IMR-90 (cell line): ENCODE results near the gene PLGRKT. TPM values are rescaled to one million over a fixed set of nuclear protein-coding genes. Genes with fewer than 3 reads are reported as not detected.
"Not testable (repeated sequence)": the region's sequence is repeated elsewhere in the genome, so short reads cannot be mapped to it uniquely, and the experiment has no call there.

Source experiments
- ATAC-seq: fragments of 200-7000 bp; cut with Tn5 transposase; 2 replicates; pipeline ENCODE4 v1.9.1; 2020; ENCODE audit warnings: low read depth, mild to moderate bottlenecking, moderate library complexity
- BruUV-seq: library from RNA; stranded (reverse); fragments of 400-500 nt; replicated peaks from 2 replicates; lab custom pipeline; 2021; lab: Mats Ljungman, UMichigan
- CTCF ChIA-PET: fragments of 300-600 bp; formaldehyde crosslinking; extraction: SDS; loops from one replicate; lab custom pipeline; 2021; ENCODE audit warnings: antibody characterized with exemption; lab: Yijun Ruan, JAX
- POLR2A ChIA-PET: fragments of 300-600 bp; sonication (Branson Sonifier 250); formaldehyde crosslinking; loops from one replicate; lab custom pipeline; 2022; ENCODE audit warnings: antibody characterized with exemption; ENCODE audit not compliant: unreplicated experiment; lab: Charles Lee
- DNase-seq: peaks from one replicate; pipeline ENCODE4 v3.0.0; 2013
- H2AFZ ChIP-seq: replicated peaks from 2 replicates; pipeline ENCODE3; 2013; ENCODE audit warnings: low read length, mild to moderate bottlenecking; ENCODE audit not compliant: poor library complexity
- H2AK5ac ChIP-seq: 2 replicates; pipeline ENCODE4 v1.6.1; 2013; ENCODE audit warnings: low read depth, low read length, inconsistent platforms
- H2AK9ac ChIP-seq: replicated peaks from 2 replicates; pipeline ENCODE3; 2013; ENCODE audit warnings: mild to moderate bottlenecking, low read depth, low read length, moderate library complexity; ENCODE audit not compliant: poor library complexity
- H2BK120ac ChIP-seq: 2 replicates; pipeline ENCODE4 v1.6.1; 2013; ENCODE audit warnings: low read depth, low read length, inconsistent platforms
- H2BK15ac ChIP-seq: 3 replicates; pipeline ENCODE4 v1.6.1; 2013; ENCODE audit warnings: low read depth, low read length, inconsistent platforms
- H2BK20ac ChIP-seq: 2 replicates; pipeline ENCODE4 v1.6.1; 2013; ENCODE audit warnings: low read depth, mild to moderate bottlenecking, inconsistent platforms, low read length, moderate library complexity
- H2BK5ac ChIP-seq: 2 replicates; pipeline ENCODE4 v1.6.1; 2013; ENCODE audit warnings: mild to moderate bottlenecking, low read depth, low read length, inconsistent platforms; ENCODE audit not compliant: poor library complexity, severe bottlenecking
- H3K14ac ChIP-seq: replicated peaks from 2 replicates; pipeline ENCODE4 v1.6.1; 2013; ENCODE audit warnings: low read depth, low read length, inconsistent platforms
- H3K18ac ChIP-seq: 2 replicates; pipeline ENCODE4 v1.6.1; 2013; ENCODE audit warnings: low read depth, low read length, control low read depth
- H3K23ac ChIP-seq: 2 replicates; pipeline ENCODE4 v1.6.1; 2013; ENCODE audit warnings: low read depth, low read length, inconsistent platforms
- H3K27ac ChIP-seq: 2 replicates; pipeline ENCODE4 v1.5.1; 2013; ENCODE audit warnings: mild to moderate bottlenecking, control low read depth, low read length; ENCODE audit not compliant: insufficient read depth
- H3K27me3 ChIP-seq: 2 replicates; pipeline ENCODE4 v1.6.1; 2013; ENCODE audit warnings: low read length; ENCODE audit not compliant: control insufficient read depth, insufficient read depth
- H3K36me3 ChIP-seq: 2 replicates; pipeline ENCODE4 v1.6.1; 2013; ENCODE audit warnings: low read length, mixed read lengths; ENCODE audit not compliant: control insufficient read depth, insufficient read depth
- H3K4ac ChIP-seq: 2 replicates; pipeline ENCODE4 v1.6.1; 2013; ENCODE audit warnings: low read depth, low read length, inconsistent platforms
- H3K4me1 ChIP-seq: 2 replicates; pipeline ENCODE4 v1.6.1; 2013; ENCODE audit warnings: low read length, mixed read lengths; ENCODE audit not compliant: control insufficient read depth, insufficient read depth
- H3K4me2 ChIP-seq: 2 replicates; pipeline ENCODE4 v1.6.1; 2013; ENCODE audit warnings: low read depth, mild to moderate bottlenecking, control low read depth, low read length, moderate library complexity
- H3K4me3 ChIP-seq: 2 replicates; pipeline ENCODE4 v1.5.1; 2013; ENCODE audit warnings: low read depth, mild to moderate bottlenecking, control low read depth, low read length, moderate library complexity; ENCODE audit not compliant: insufficient read depth
- H3K56ac ChIP-seq: 2 replicates; pipeline ENCODE4 v1.6.1; 2013; ENCODE audit warnings: low read length, inconsistent platforms; ENCODE audit not compliant: insufficient read depth; ENCODE audit errors: extremely low read depth
- H3K79me1 ChIP-seq, 2 experiments: 2 replicates each; pipeline ENCODE4 v1.6.1; 2013; ENCODE audit warnings: low read length in 2 of 2, inconsistent platforms in 1 of 2, low read depth in 1 of 2
- H3K9ac ChIP-seq: 2 replicates; pipeline ENCODE4 v1.6.1; 2013; ENCODE audit warnings: low read depth, low read length, control low read depth
- H3K9me1 ChIP-seq: 2 replicates; pipeline ENCODE4 v1.6.1; 2013; ENCODE audit warnings: low read length, inconsistent platforms; ENCODE audit not compliant: insufficient read depth
- H3K9me3 ChIP-seq: 2 replicates; pipeline ENCODE4 v1.6.1; 2013; ENCODE audit warnings: low read length; ENCODE audit not compliant: control insufficient read depth, insufficient read depth
- H4K20me1 ChIP-seq: 2 replicates; pipeline ENCODE4 v1.6.1; 2013; ENCODE audit warnings: low read length, inconsistent platforms; ENCODE audit not compliant: insufficient read depth
- H4K5ac ChIP-seq: 2 replicates; pipeline ENCODE4 v1.6.1; 2013; ENCODE audit warnings: mild to moderate bottlenecking, low read depth, low read length, control low read depth
- H4K8ac ChIP-seq, 2 experiments: 2 replicates each; pipeline ENCODE4 v1.6.1; 2013; ENCODE audit warnings: low read depth in 2 of 2, low read length in 2 of 2, control low read depth in 1 of 2, inconsistent platforms in 1 of 2
- H4K91ac ChIP-seq: 2 replicates; pipeline ENCODE4 v1.6.1; 2013; ENCODE audit warnings: low read depth, low read length, inconsistent platforms; ENCODE audit not compliant: insufficient read depth
- FOS ChIP-seq: fragments of 150-350 bp; IDR thresholded peaks from 2 replicates; pipeline ENCODE4 v1.6.1; 2016; ENCODE audit warnings: low read depth, low read length
- WGBS, 2 experiments: methylation state at CpG; one replicate each; pipeline versions ENCODE4 v1.1.5 to v1.1.7; 2013; ENCODE audit warnings: missing lambda C conversion rate in 2 of 2; ENCODE audit not compliant: insufficient read length in 1 of 2; ENCODE audit errors: extremely low coverage in 2 of 2; 5-methylcytosine and 5-hydroxymethylcytosine counted together
- dilution Hi-C: fragments of 300-500 bp; cut with HindIII; formaldehyde crosslinking; loops from one replicate; pipeline ENCODE4 v1.14.3; 2018; ENCODE audit warnings: low sequenced_read_pairs; ENCODE audit not compliant: unreplicated experiment
- in situ Hi-C: fragments of 300-500 bp; cut with MboI; formaldehyde crosslinking; loops from 3 replicates; pipeline ENCODE4 v1.14.3; 2019; ENCODE audit warnings: low sequenced_read_pairs, inconsistent platforms, mixed read lengths
- intact Hi-C: fragments of 100-400 bp; cut with micrococcal nuclease; formaldehyde crosslinking; loops from 2 replicates; pipeline ENCODE4 v1.10.0; 2022
- polyA plus RNA-seq, 3 experiments: library from polyadenylated mRNA; depleted of rRNA; stranded (reverse); fragments of >200 nt; gene quantifications; 2 replicates each; pipeline ENCODE4 v1.2.3, GENCODE V29; 2012; ENCODE audit warnings: low replicate concordance in 1 of 3
- total RNA-seq: library from RNA; depleted of rRNA; stranded (reverse); fragments of >200 nt; gene quantifications from 2 replicates; pipeline ENCODE4 v1.2.3, GENCODE V29; 2012

PLGRKT gene
- total and polyA plus RNA-seq, 2 of the 4 experiments (the other 2 are of a cell fraction), result 10.8 to 12.7 TPM

DNA sequence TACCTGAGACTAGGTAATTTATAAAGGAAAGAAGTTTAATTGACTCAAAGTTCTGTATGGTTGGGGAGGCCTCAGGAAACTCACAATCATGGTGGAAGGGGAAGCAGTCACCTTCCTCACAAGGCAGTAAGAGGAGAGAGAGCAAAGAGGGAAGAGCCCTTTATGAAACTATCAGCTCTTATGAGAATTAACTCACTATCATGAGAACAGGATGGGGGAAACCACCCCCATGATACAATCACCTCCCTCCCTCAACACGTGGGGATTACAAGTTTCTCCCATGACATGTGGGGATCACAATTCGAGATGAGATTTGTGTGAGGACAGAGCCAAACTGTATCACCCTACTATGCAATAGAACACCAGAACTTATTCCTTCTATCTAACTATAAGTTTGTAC is 40.5 kb upstream of the PLGRKT start:
- Histone ChIP-seq H3K4ac (no peak overlapping the region), H2BK120ac (no peak overlapping the region), H3K4me1 (no peaks in the 10 kb centered on the region), H3K18ac (no peak overlapping the region), H3K56ac (no peak overlapping the region), H2AK5ac (no peak overlapping the region), H3K23ac (no peak overlapping the region), H2AK9ac (no peak overlapping the region), H4K8ac (no peak overlapping the region), H3K9ac (no peak overlapping the region), H3K27ac (no peak overlapping the region), H4K5ac (no peak overlapping the region), H3K36me3 (no peaks in the 10 kb centered on the region), H3K79me1 (no peaks in the 10 kb centered on the region), H3K27me3 (no peaks in the 10 kb centered on the region), H3K9me3 (no peaks in the 10 kb centered on the region), H2AFZ (no peak overlapping the region), H3K9me1 (no peaks in the 10 kb centered on the region; the same call in 1 of the 2 replicates), H3K4me2 (no peak overlapping the region), H3K4me3 (no peak overlapping the region), H3K14ac (no peak overlapping the region), H4K20me1 (no peaks in the 10 kb centered on the region), H2BK15ac (no peak overlapping the region), H4K91ac (no peak overlapping the region), H2BK20ac (no peak overlapping the region), H2BK5ac (no peak overlapping the region)
- ChIA-PET POLR2A (no interaction called here), CTCF (no interaction called here)
- WGBS, 2 experiments, result 67% methylated on average over 1 of the region's 2 CpGs; no CpG with 5 or more reads in 1 of the 2 experiments
- ATAC-seq (no peak), DNase-seq (no peak)
- intact Hi-C loops, result no loop called here
- dilution Hi-C loops, result no loop called here
- TF ChIP-seq FOS, result no peak
- in situ Hi-C loops, result no loop called here
- no TSS peak for BruUV-seq

DNA sequence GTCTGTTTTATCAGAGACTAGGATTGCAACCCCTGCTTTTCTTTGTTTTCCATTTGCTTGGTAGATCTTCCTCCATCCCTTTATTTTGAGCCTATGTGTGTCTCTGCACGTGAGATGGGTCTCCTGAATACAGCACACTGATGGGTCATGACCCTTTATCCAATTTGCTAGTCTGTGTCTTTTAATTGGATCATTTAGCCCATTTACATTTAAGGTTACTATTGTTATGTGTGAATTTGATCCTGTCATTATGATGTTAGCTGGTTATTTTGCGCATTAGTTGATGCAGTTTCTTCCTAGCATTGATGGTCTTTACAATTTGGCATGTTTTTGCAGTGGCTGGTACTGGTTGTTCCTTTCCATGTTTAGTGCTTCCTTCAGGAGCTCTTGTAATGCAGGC is 37.9 kb upstream of the PLGRKT start:
- H2BK120ac ChIP-seq, H4K8ac ChIP-seq, H3K14ac ChIP-seq, H2BK5ac ChIP-seq, in situ Hi-C loops, H4K20me1 ChIP-seq, H4K91ac ChIP-seq, H3K4me2 ChIP-seq, H3K9ac ChIP-seq, H2BK15ac ChIP-seq, H3K4ac ChIP-seq, H3K9me1 ChIP-seq, H4K5ac ChIP-seq, H2AK5ac ChIP-seq, BruUV-seq, CTCF ChIA-PET, H2BK20ac ChIP-seq, H3K4me1 ChIP-seq, dilution Hi-C loops, H3K79me1 ChIP-seq, H3K27ac ChIP-seq, H3K23ac ChIP-seq, H3K36me3 ChIP-seq, intact Hi-C loops, ATAC-seq, H2AFZ ChIP-seq, H3K56ac ChIP-seq, H3K4me3 ChIP-seq, H2AK9ac ChIP-seq, H3K27me3 ChIP-seq, POLR2A ChIA-PET, H3K18ac ChIP-seq, H3K9me3 ChIP-seq, DNase-seq: not testable (repeated sequence)
- no CpG with 5 or more reads among the region's 2 CpGs for WGBS, 2 experiments
